GM13977 (cell line): ENCODE data around the gene DYNC1I1.

Experiments used
- DNase-seq: peaks from one replicate; pipeline ENCODE4 v3.0.0; 2012; ENCODE audit warnings: low spot score
- CTCF ChIP-seq: IDR thresholded peaks from 2 replicates; pipeline ENCODE4 v1.5.1; 2012; ENCODE audit warnings: mild to moderate bottlenecking, control low read depth; ENCODE audit not compliant: insufficient read depth; ENCODE audit errors: extremely low read depth, missing control alignments
- in situ Hi-C: fragments of 300-500 bp; cut with MboI; formaldehyde crosslinking; loops from one replicate; pipeline ENCODE4 v1.12.0; 2022; ENCODE audit warnings: low sequenced_read_pairs, low pct_unique_long_range_greater_than_20kb, mixed read lengths, inconsistent platforms; ENCODE audit not compliant: unreplicated experiment

The DYNC1I1 gene

GRCh38 chr7:95893484-95893883 lies 121.1 kb downstream of the DYNC1I1 start:
- in situ Hi-C loops = no loop called here
- no peak for DNase-seq
- TF ChIP-seq CTCF = no peak

GRCh38 chr7:95897557-95898251 lies 125.3 kb downstream of the DYNC1I1 start:
- in situ Hi-C loops = no loop called here
- DNase-seq = no peak
- TF ChIP-seq CTCF = no peak

GRCh38 chr7:95899919-95900513 lies 127.7 kb downstream of the DYNC1I1 start:
- in situ Hi-C loops = loop anchor here (25.0 kb wide), 1 partner anchor 1137 kb away; no protein-coding TSS in a partner anchor
- no peak for TF ChIP-seq CTCF

GRCh38 chr7:95901006-95901405 lies 128.7 kb downstream of the DYNC1I1 start:
- in situ Hi-C loops = loop anchor here (25.0 kb wide), 1 partner anchor 1136 kb away; no protein-coding TSS in a partner anchor
- TF ChIP-seq CTCF = no peak
- DNase-seq = no peak

More at GRCh38 chr7:95899919-95900513, 127.7 kb downstream of the DYNC1I1 start:
- DNase-seq = no peak

- DNase-seq = no peak
- no peak for TF ChIP-seq CTCF
- in situ Hi-C loops = loop anchor here (25.0 kb wide), 1 partner anchor 1133 kb away; no protein-coding TSS in a partner anchor
Observed at GRCh38 chr7:95904099-95904498, 131.7 kb downstream of the DYNC1I1 start.

- no peak for TF ChIP-seq CTCF
- in situ Hi-C loops = loop anchor here (25.0 kb wide), 1 partner anchor 1132 kb away; no protein-coding TSS in a partner anchor
- DNase-seq = no peak
Observed at GRCh38 chr7:95905167-95905566, 132.8 kb downstream of the DYNC1I1 start.
